Panc1 (cell line): ENCODE data around the gene ARGFX. TPM values are rescaled to one million over a fixed set of nuclear protein-coding genes. Genes with fewer than 3 reads are reported as not detected.

Experiments used
- ATAC-seq: fragments of 200-7000 bp; cut with Tn5 transposase; 2 replicates; pipeline ENCODE4 v1.9.1; 2020; ENCODE audit warnings: mild to moderate bottlenecking, moderate library complexity
- BruUV-seq: library from RNA; stranded (reverse); fragments of 400-500 nt; replicated peaks from 2 replicates; lab custom pipeline; 2021; lab: Mats Ljungman, UMichigan
- CTCF ChIA-PET: fragments of 300-600 bp; sonication (Branson Sonifier 250); formaldehyde crosslinking; loops from one replicate; lab custom pipeline; 2022; ENCODE audit warnings: antibody characterized with exemption; lab: Charles Lee
- POLR2A ChIA-PET: fragments of 300-600 bp; sonication (Branson Sonifier 250); formaldehyde crosslinking; loops from one replicate; lab custom pipeline; 2022; ENCODE audit warnings: antibody characterized with exemption; lab: Charles Lee
- DNase-seq: peaks from one replicate; pipeline ENCODE4 v3.0.0-alpha.2; 2010; ENCODE audit warnings: low read depth, low spot score
- H3K27ac ChIP-seq: 2 replicates; pipeline ENCODE4 v1.5.1; 2011; ENCODE audit warnings: mild to moderate bottlenecking, low read length, inconsistent platforms
- H3K27me3 ChIP-seq: fragments of 200-500 bp; sonication (Bioruptor generic); 2 replicates; pipeline ENCODE4 v1.6.0; 2014; ENCODE audit warnings: low read length, inconsistent platforms; ENCODE audit not compliant: control insufficient read depth, insufficient read depth
- H3K36me3 ChIP-seq: fragments of 200-500 bp; sonication (Bioruptor generic); 2 replicates; pipeline ENCODE4 v1.5.1; 2014; ENCODE audit warnings: inconsistent platforms, mild to moderate bottlenecking, low read length, moderate library complexity; ENCODE audit not compliant: control insufficient read depth, insufficient read depth
- H3K4me1 ChIP-seq: 2 replicates; pipeline ENCODE4 v1.5.1; 2011; ENCODE audit warnings: inconsistent platforms, mild to moderate bottlenecking, low read length, moderate library complexity; ENCODE audit not compliant: control insufficient read depth, insufficient read depth
- H3K4me3 ChIP-seq, 2 experiments: 2 replicates each; pipeline ENCODE4 v1.5.1; 2011 to 2012; ENCODE audit warnings: low read depth in 2 of 2, low read length in 2 of 2, mild to moderate bottlenecking in 2 of 2, inconsistent platforms in 1 of 2, moderate library complexity in 1 of 2
- H3K9me3 ChIP-seq: fragments of 200-500 bp; sonication (Bioruptor generic); 2 replicates; pipeline ENCODE4 v1.5.1; 2014; ENCODE audit warnings: low read depth, mild to moderate bottlenecking, inconsistent platforms, low read length, moderate library complexity; ENCODE audit not compliant: control insufficient read depth, insufficient read depth
- POLR2AphosphoS5 ChIP-seq: IDR thresholded peaks from 2 replicates; pipeline ENCODE4 v1.6.1; 2012; ENCODE audit warnings: mild to moderate bottlenecking, low read depth, low read length, moderate library complexity
- REST ChIP-seq, 2 experiments: IDR thresholded peaks; 2 replicates each; pipeline ENCODE4 v1.6.1; 2011 to 2012; ENCODE audit warnings: low read depth in 2 of 2, control low read depth in 1 of 2, low read length in 1 of 2, mild to moderate bottlenecking in 1 of 2, moderate library complexity in 1 of 2; ENCODE audit not compliant: insufficient read depth in 1 of 2
- SIN3A ChIP-seq: IDR thresholded peaks from 2 replicates; pipeline ENCODE4 v1.6.1; 2012; ENCODE audit warnings: low read depth, mild to moderate bottlenecking, low read length, moderate library complexity, borderline replicate concordance; ENCODE audit not compliant: insufficient read depth
- TCF7L2 ChIP-seq: IDR thresholded peaks from 2 replicates; pipeline ENCODE4 v1.6.1; 2011; ENCODE audit warnings: mild to moderate bottlenecking, low read depth, low read length, inconsistent platforms
- in situ Hi-C: cut with HindIII; loops from 2 replicates; pipeline ENCODE4 v1.10.0; 2016; ENCODE audit warnings: low sequenced_read_pairs, low pct_unique_long_range_greater_than_20kb
- intact Hi-C: fragments of 100-400 bp; cut with micrococcal nuclease; formaldehyde crosslinking; loops from one replicate; pipeline ENCODE4 v1.10.0; 2022; ENCODE audit not compliant: unreplicated experiment
- total RNA-seq: library from RNA; stranded (reverse); gene quantifications from one replicate; pipeline ENCODE4 v1.2.1, GENCODE V29; 2021; ENCODE audit not compliant: unreplicated experiment
- TF ChIP-seq, protein P1 (sequence below): fragments of 450-650 bp; IDR thresholded peaks from 2 replicates; pipeline ENCODE4 v1.5.1; 2017; ENCODE audit warnings: mild to moderate bottlenecking

The ARGFX gene
- total RNA-seq, 1 experiment from 2014 or later = not detected

- intact Hi-C loops (no loop called here), in situ Hi-C loops (no loop called here)
- Histone ChIP-seq H3K9me3 (no peaks in the 10 kb centered on the region), H3K27me3 (no peaks in the 10 kb centered on the region; the same call in 1 of the 2 replicates), H3K36me3 (no peaks in the 10 kb centered on the region), H3K4me3 (no peak overlapping the region), H3K27ac (no peak overlapping the region), H3K4me1 (no peaks in the 10 kb centered on the region)
- no peak for ATAC-seq
- no peak for DNase-seq
- POLR2A ChIA-PET = no interaction called here
- CTCF ChIA-PET = no interaction called here
- TF ChIP-seq SIN3A (no peak), REST (IDR thresholded peaks at IDR 0.05; ENCODE audit: insufficient read depth in 1 of 2, low read depth in 2 of 2, low read length in 1 of 2) (no peak), TCF7L2 (no peak), POLR2AphosphoS5 (no peak)
- TF ChIP-seq, protein P1, sequence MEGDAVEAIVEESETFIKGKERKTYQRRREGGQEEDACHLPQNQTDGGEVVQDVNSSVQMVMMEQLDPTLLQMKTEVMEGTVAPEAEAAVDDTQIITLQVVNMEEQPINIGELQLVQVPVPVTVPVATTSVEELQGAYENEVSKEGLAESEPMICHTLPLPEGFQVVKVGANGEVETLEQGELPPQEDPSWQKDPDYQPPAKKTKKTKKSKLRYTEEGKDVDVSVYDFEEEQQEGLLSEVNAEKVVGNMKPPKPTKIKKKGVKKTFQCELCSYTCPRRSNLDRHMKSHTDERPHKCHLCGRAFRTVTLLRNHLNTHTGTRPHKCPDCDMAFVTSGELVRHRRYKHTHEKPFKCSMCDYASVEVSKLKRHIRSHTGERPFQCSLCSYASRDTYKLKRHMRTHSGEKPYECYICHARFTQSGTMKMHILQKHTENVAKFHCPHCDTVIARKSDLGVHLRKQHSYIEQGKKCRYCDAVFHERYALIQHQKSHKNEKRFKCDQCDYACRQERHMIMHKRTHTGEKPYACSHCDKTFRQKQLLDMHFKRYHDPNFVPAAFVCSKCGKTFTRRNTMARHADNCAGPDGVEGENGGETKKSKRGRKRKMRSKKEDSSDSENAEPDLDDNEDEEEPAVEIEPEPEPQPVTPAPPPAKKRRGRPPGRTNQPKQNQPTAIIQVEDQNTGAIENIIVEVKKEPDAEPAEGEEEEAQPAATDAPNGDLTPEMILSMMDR = no peak
- BruUV-seq = no TSS peak
These were observed 37.0 kb downstream of the ARGFX start for GRCh38 chr3:121604759-121605158.

GRCh38 chr3:121606106-121606505, 38.4 kb downstream of the ARGFX start:
- no peak for ATAC-seq
- POLR2A ChIA-PET = no interaction called here
- intact Hi-C loops = no loop called here

More at GRCh38 chr3:121606106-121606505, 38.4 kb downstream of the ARGFX start:
- in situ Hi-C loops = no loop called here
- H3K4me1 ChIP-seq = no peaks in the 10 kb centered on the region
- no TSS peak for BruUV-seq
- no peak overlapping the region for H3K27ac ChIP-seq
- H3K36me3 ChIP-seq = no peaks in the 10 kb centered on the region
- H3K9me3 ChIP-seq = no peaks in the 10 kb centered on the region
- H3K27me3 ChIP-seq = no peaks in the 10 kb centered on the region; the same call in 1 of the 2 replicates
- no peak for DNase-seq
- TF ChIP-seq, protein P1 = no peak
- TF ChIP-seq REST (IDR thresholded peaks at IDR 0.05; ENCODE audit: insufficient read depth in 1 of 2, low read depth in 2 of 2, low read length in 1 of 2) (no peak), POLR2AphosphoS5 (no peak), TCF7L2 (no peak), SIN3A (no peak)
- CTCF ChIA-PET = no interaction called here
- H3K4me3 ChIP-seq = no peak overlapping the region

Other genes starting within 250 kb of the ARGFX start
- gene POLQ, start 22.0 kb upstream of the ARGFX start, total RNA-seq = 11.9 TPM
- gene FBXO40, start 25.4 kb downstream of the ARGFX start, total RNA-seq = not detected
- gene HCLS1, start 93.0 kb downstream of the ARGFX start, total RNA-seq = 0.85 TPM
- gene GOLGB1, start 181.8 kb downstream of the ARGFX start, total RNA-seq = 49.7 TPM